Measurements from ENCODE around the gene PCID2. TPM values are rescaled to one million over a fixed set of nuclear protein-coding genes. Genes with fewer than 3 reads are reported as not detected.
A peak's percentile ranks its signal among the peaks of the same experiment; 100 is the strongest.
"Not testable (repeated sequence)": the region's sequence is repeated elsewhere in the genome, so short reads cannot be mapped to it uniquely, and the experiment has no call there.

Gene PCID2
- polyA plus RNA-seq, 1 donor from 2014 or later, result 46.0 TPM

GRCh38 chr13:113169277-113170272, 38.9 kb downstream of the PCID2 start:
- Mint-ChIP-seq H3K9me3 (peaks cover 0 to 3% (median 0%) of the 10 kb centered on the region in 3 donors), H3K36me3 (peaks cover 8% of the 10 kb centered on the region), H3K4me3 (no peak overlapping the region), H3K4me1 (peaks cover 0 to 5% (median 3%) of the 10 kb centered on the region in 3 donors), H3K27me3 (no peaks in the 10 kb centered on the region), H3K27ac (no peak overlapping the region)

GRCh38 chr13:113168211-113168610, 40.3 kb downstream of the PCID2 start:
- Mint-ChIP-seq H3K36me3 (peaks cover 8% of the 10 kb centered on the region), H3K27ac (no peak overlapping the region), H3K9me3 (peaks cover 0 to 3% (median 0%) of the 10 kb centered on the region in 3 donors), H3K27me3 (no peaks in the 10 kb centered on the region), H3K4me1 (peaks cover 0 to 5% (median 5%) of the 10 kb centered on the region in 3 donors), H3K4me3 (no peak overlapping the region)

- no peak overlapping the region for H3K27ac Mint-ChIP-seq
- H3K4me1 Mint-ChIP-seq, result peaks cover 0 to 5% (median 5%) of the 10 kb centered on the region in 3 donors
- no peaks in the 10 kb centered on the region for H3K27me3 Mint-ChIP-seq
- H3K9me3 Mint-ChIP-seq, result peaks cover 0 to 3% (median 0%) of the 10 kb centered on the region in 3 donors
- H3K4me3 Mint-ChIP-seq, result no peak overlapping the region
- H3K36me3 Mint-ChIP-seq, result peaks cover 8% of the 10 kb centered on the region
Observed at GRCh38 chr13:113167575-113167974, 40.9 kb downstream of the PCID2 start.

- H3K4me3 Mint-ChIP-seq, result no peak overlapping the region
- peaks cover 0 to 3% (median 0%) of the 10 kb centered on the region in 3 donors for H3K9me3 Mint-ChIP-seq
- H3K4me1 Mint-ChIP-seq, result peaks cover 0 to 5% (median 5%) of the 10 kb centered on the region in 3 donors
- no peak overlapping the region for H3K27ac Mint-ChIP-seq
- H3K36me3 Mint-ChIP-seq, result peaks cover 8% of the 10 kb centered on the region
- H3K27me3 Mint-ChIP-seq, result no peaks in the 10 kb centered on the region
Observed at GRCh38 chr13:113167155-113167554, 41.3 kb downstream of the PCID2 start.

GRCh38 chr13:113166681-113167080, 41.8 kb downstream of the PCID2 start:
- Mint-ChIP-seq H3K27ac (no peak overlapping the region), H3K27me3 (no peaks in the 10 kb centered on the region), H3K36me3 (peaks cover 8% of the 10 kb centered on the region), H3K4me3 (no peak overlapping the region), H3K9me3 (peaks cover 0 to 3% (median 0%) of the 10 kb centered on the region in 3 donors), H3K4me1 (peaks cover 0 to 5% (median 5%) of the 10 kb centered on the region in 3 donors)

GRCh38 chr13:113166266-113166665, 42.2 kb downstream of the PCID2 start:
- Mint-ChIP-seq H3K36me3 (peaks cover 7% of the 10 kb centered on the region), H3K27me3 (peaks cover 1% of the 10 kb centered on the region), H3K9me3 (peaks cover 0 to 3% (median 0%) of the 10 kb centered on the region in 3 donors), H3K27ac (no peak overlapping the region), H3K4me3 (no peak overlapping the region), H3K4me1 (peaks cover 0 to 5% (median 4%) of the 10 kb centered on the region in 3 donors)

GRCh38 chr13:113164492-113164891, 44.0 kb downstream of the PCID2 start:
- Mint-ChIP-seq H3K36me3 (peaks cover 7% of the 10 kb centered on the region), H3K27ac (peak overlapping the region in 1 of 3 donors; percentile 23), H3K9me3 (peaks cover 0 to 3% (median 0%) of the 10 kb centered on the region in 3 donors), H3K27me3 (peaks cover 3% of the 10 kb centered on the region), H3K4me1 (peaks cover 0 to 3% (median 2%) of the 10 kb centered on the region in 3 donors), H3K4me3 (no peak overlapping the region)

- peaks cover 4% of the 10 kb centered on the region for H3K36me3 Mint-ChIP-seq
- H3K27me3 Mint-ChIP-seq, result peaks cover 7% of the 10 kb centered on the region
- peaks cover 0 to 3% (median 2%) of the 10 kb centered on the region in 3 donors for H3K4me1 Mint-ChIP-seq
- peaks cover 0 to 3% (median 0%) of the 10 kb centered on the region in 3 donors for H3K9me3 Mint-ChIP-seq
- no peak overlapping the region for H3K27ac Mint-ChIP-seq
- peak overlapping the region in 1 of 4 donors; percentile 27 for H3K4me3 Mint-ChIP-seq
Observed at GRCh38 chr13:113162783-113163685, 45.4 kb downstream of the PCID2 start.

GRCh38 chr13:113161975-113162374, 46.5 kb downstream of the PCID2 start:
- not testable (repeated sequence) for H3K4me3 Mint-ChIP-seq, H3K36me3 Mint-ChIP-seq, H3K9me3 Mint-ChIP-seq, H3K27ac Mint-ChIP-seq, H3K4me1 Mint-ChIP-seq
- peaks cover 13% of the 10 kb centered on the region for H3K27me3 Mint-ChIP-seq

- H3K4me1 Mint-ChIP-seq, result peaks cover 2 to 5% (median 3%) of the 10 kb centered on the region in 3 donors
- no peaks in the 10 kb centered on the region for H3K36me3 Mint-ChIP-seq
- no peak overlapping the region for H3K27ac Mint-ChIP-seq
- peak overlapping the region in 2 of 4 donors; percentile 45 to 84 for H3K4me3 Mint-ChIP-seq
- H3K9me3 Mint-ChIP-seq, result peaks cover 0 to 2% (median 0%) of the 10 kb centered on the region in 3 donors
- peaks cover 14% of the 10 kb centered on the region for H3K27me3 Mint-ChIP-seq
Observed at GRCh38 chr13:113161433-113161832, 47.0 kb downstream of the PCID2 start.

- peaks cover 2 to 5% (median 3%) of the 10 kb centered on the region in 3 donors for H3K4me1 Mint-ChIP-seq
- H3K36me3 Mint-ChIP-seq, result no peaks in the 10 kb centered on the region
- no peak overlapping the region for H3K27ac Mint-ChIP-seq
- H3K27me3 Mint-ChIP-seq, result peaks cover 14% of the 10 kb centered on the region
- peak overlapping the region in 1 of 4 donors; percentile 84 for H3K4me3 Mint-ChIP-seq
- H3K9me3 Mint-ChIP-seq, result peaks cover 0 to 2% (median 0%) of the 10 kb centered on the region in 3 donors
Observed at GRCh38 chr13:113160983-113161382, 47.5 kb downstream of the PCID2 start.

GRCh38 chr13:113159701-113160100, 48.8 kb downstream of the PCID2 start:
- Mint-ChIP-seq H3K4me1 (peaks cover 0 to 5% (median 5%) of the 10 kb centered on the region in 3 donors), H3K9me3 (peaks cover 0 to 5% (median 2%) of the 10 kb centered on the region in 3 donors), H3K4me3 (peak overlapping the region in 2 of 4 donors; percentile 10 to 52), H3K27ac (peak overlapping the region in 1 of 3 donors; percentile 15), H3K36me3 (peaks cover 4% of the 10 kb centered on the region), H3K27me3 (peaks cover 14% of the 10 kb centered on the region)

GRCh38 chr13:113158946-113159345, 49.5 kb downstream of the PCID2 start:
- Mint-ChIP-seq H3K9me3 (peaks cover 0 to 5% (median 2%) of the 10 kb centered on the region in 3 donors), H3K4me1 (peaks cover 2 to 5% (median 5%) of the 10 kb centered on the region in 3 donors), H3K27ac (no peak overlapping the region), H3K4me3 (peak overlapping the region in 1 of 4 donors; percentile 17), H3K27me3 (peaks cover 14% of the 10 kb centered on the region), H3K36me3 (peaks cover 4% of the 10 kb centered on the region)

- Mint-ChIP-seq H3K27ac (peak within 1 kb of the TSS in 2 of 3 donors; percentile 65 to 90), H3K9me3 (peaks cover 0 to 5% (median 2%) of the 10 kb centered on the region in 3 donors), H3K36me3 (peaks cover 4% of the 10 kb centered on the region), H3K4me1 (peaks cover 3 to 5% (median 4%) of the 10 kb centered on the region in 3 donors), H3K4me3 (peak within 1 kb of the TSS in 2 of 4 donors; percentile 17 to 68), H3K27me3 (peaks cover 14% of the 10 kb centered on the region)
Observed at GRCh38 chr13:113157929-113158747, 50.3 kb downstream of the PCID2 start, which contains the start of gene PROZ. Gene PROZ (plus strand): TSS chr13:113158648. CDS start chr13:113158661, 13 bp downstream.

Measured in IgD-negative memory B cell (primary cell).